Sigmoid colon (tissue), 7 donors: Measurements from ENCODE around the gene CCDC169. TPM values are rescaled to one million over a fixed set of nuclear protein-coding genes. Genes with fewer than 3 reads are reported as not detected.

Experiments
- DNase-seq: peaks from one replicate; pipeline ENCODE4 v3.0.0-alpha.2; 2019
- H3K27ac ChIP-seq, 4 donors: fragments of 200-600 bp; sonication (generic); one replicate each; pipeline ENCODE4 v1.5.1; 2016 to 2019; ENCODE audit warnings: mild to moderate bottlenecking in 1 of 4
- H3K27me3 ChIP-seq, 3 donors: fragments of 200-600 bp; sonication (generic); one replicate each; pipeline ENCODE4 v1.5.1; 2019; ENCODE audit warnings: mild to moderate bottlenecking in 1 of 3
- H3K36me3 ChIP-seq, 4 donors: fragments of 200-600 bp; sonication (generic); one replicate each; pipeline ENCODE4 v1.5.1; 2016 to 2019
- H3K4me1 ChIP-seq, 4 donors: fragments of 200-600 bp; sonication (generic); one replicate each; pipeline ENCODE4 v1.5.1; 2017 to 2019
- H3K4me3 ChIP-seq, 4 donors: fragments of 200-600 bp; sonication (generic); one replicate each; pipeline ENCODE4 v1.5.1; 2017 to 2019; ENCODE audit warnings: mild to moderate bottlenecking in 2 of 4, moderate library complexity in 1 of 4
- H3K9me3 ChIP-seq, 4 donors: fragments of 200-600 bp in 3 of 4; sonication (generic) in 3 of 4; one replicate each; pipeline versions ENCODE4 v1.5.1 to v1.6.1; 2013 to 2019
- CTCF ChIP-seq, 4 experiments: fragments of 450-650 bp in 3 of 4; fragments of 200-600 bp in 1 of 4; IDR thresholded peaks; one replicate each; pipeline ENCODE4 v1.5.1; 2016 to 2019; ENCODE audit warnings: antibody characterized with exemption in 4 of 4, mild to moderate bottlenecking in 3 of 4, moderate library complexity in 2 of 4
- EP300 ChIP-seq, 4 donors: sonication (generic); formaldehyde crosslinking; IDR thresholded peaks; one replicate each; pipeline ENCODE4 v1.6.1; 2017; ENCODE audit warnings: antibody characterized with exemption in 4 of 4
- POLR2A ChIP-seq, 2 donors: fragments of 450-650 bp; IDR thresholded peaks; one replicate each; pipeline ENCODE4 v1.6.1; 2016; ENCODE audit warnings: antibody characterized with exemption in 2 of 2, mild to moderate bottlenecking in 2 of 2, moderate library complexity in 2 of 2
- POLR2AphosphoS5 ChIP-seq, 4 donors: sonication (generic); formaldehyde crosslinking; IDR thresholded peaks; one replicate each; pipeline ENCODE4 v1.6.1; 2017; ENCODE audit warnings: antibody characterized with exemption in 4 of 4
- WGBS, 2 donors: extraction: QIAGEN DNeasy Blood & Tissue Kit; methylation state at CpG; one replicate each; pipeline ENCODE4 v1.1.7; 2013; 5-methylcytosine and 5-hydroxymethylcytosine counted together
- intact Hi-C: fragments of 100-400 bp; cut with DNase I; formaldehyde crosslinking; loops from one replicate; pipeline ENCODE4 v1.15.1; 2023
- polyA plus RNA-seq, 3 donors: library from polyadenylated mRNA; stranded (reverse); fragments of 200-250 nt; gene quantifications; one replicate each; pipeline ENCODE4 v1.2.3, GENCODE V29; 2013
- total RNA-seq, 4 donors: library from RNA; depleted of rRNA; stranded (reverse); fragments of >200 nt; gene quantifications; one replicate each; pipeline ENCODE4 v1.1.0, GENCODE V29; 2016
- donor health status: healthy with polysubstance abuse.
- donor health status: Bipolar disorder and iron deficiency.
- donor health status: healthy.

CCDC169 gene
- total and polyA plus RNA-seq, 7 donors = 0.42 to 12.5 (median 3.0) TPM; not detected in 2

DNA sequence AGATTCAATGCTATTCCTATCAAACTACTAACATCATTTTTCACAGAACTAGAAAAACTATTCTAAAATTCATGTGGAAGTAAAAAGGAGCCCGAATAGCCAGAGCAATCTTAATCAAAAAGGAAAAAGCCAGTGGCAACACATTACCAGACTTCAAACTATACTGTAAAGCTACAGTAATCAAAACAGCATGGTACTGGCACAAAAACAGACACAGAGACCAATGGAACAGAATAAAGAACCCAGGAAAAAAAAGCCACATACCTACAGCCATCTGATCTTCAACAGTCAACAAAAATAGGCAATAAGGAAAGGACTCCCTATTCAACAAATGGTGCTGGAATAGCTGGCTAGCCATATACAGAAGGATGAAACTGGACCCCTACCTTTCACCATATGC, 72.9 kb downstream of the CCDC169 start:
- H3K9me3 ChIP-seq = peaks cover 0 to 11% (median 5%) of the 10 kb centered on the region in 4 donors
- no peak for TF ChIP-seq POLR2A (IDR thresholded peaks at IDR 0.05)
- no peak for TF ChIP-seq POLR2AphosphoS5 (IDR thresholded peaks at IDR 0.05)
- no peak for TF ChIP-seq CTCF (IDR thresholded peaks at IDR 0.05)
- no peak for TF ChIP-seq EP300 (IDR thresholded peaks at IDR 0.05)
- no peak overlapping the region for H3K4me3 ChIP-seq
- WGBS, 2 donors = 73 to 74% methylated on average over 1 of the region's 1 CpG
- DNase-seq = no peak
- H3K27me3 ChIP-seq = no peaks in the 10 kb centered on the region
- H3K36me3 ChIP-seq = no peaks in the 10 kb centered on the region
- no peak overlapping the region for H3K27ac ChIP-seq
- intact Hi-C loops = no loop called here
- H3K4me1 ChIP-seq = no peaks in the 10 kb centered on the region

GRCh38 chr13:36219883-36220282, 77.7 kb downstream of the CCDC169 start:
- Histone ChIP-seq H3K27me3 (no peaks in the 10 kb centered on the region), H3K9me3 (peaks cover 0 to 5% (median 2%) of the 10 kb centered on the region in 4 donors), H3K4me1 (no peaks in the 10 kb centered on the region), H3K36me3 (no peaks in the 10 kb centered on the region), H3K27ac (no peak overlapping the region), H3K4me3 (no peak overlapping the region)
- DNase-seq = no peak
- TF ChIP-seq CTCF (IDR thresholded peaks at IDR 0.05) (no peak), POLR2A (IDR thresholded peaks at IDR 0.05) (no peak), EP300 (IDR thresholded peaks at IDR 0.05) (no peak), POLR2AphosphoS5 (IDR thresholded peaks at IDR 0.05) (no peak)
- intact Hi-C loops = no loop called here

DNA sequence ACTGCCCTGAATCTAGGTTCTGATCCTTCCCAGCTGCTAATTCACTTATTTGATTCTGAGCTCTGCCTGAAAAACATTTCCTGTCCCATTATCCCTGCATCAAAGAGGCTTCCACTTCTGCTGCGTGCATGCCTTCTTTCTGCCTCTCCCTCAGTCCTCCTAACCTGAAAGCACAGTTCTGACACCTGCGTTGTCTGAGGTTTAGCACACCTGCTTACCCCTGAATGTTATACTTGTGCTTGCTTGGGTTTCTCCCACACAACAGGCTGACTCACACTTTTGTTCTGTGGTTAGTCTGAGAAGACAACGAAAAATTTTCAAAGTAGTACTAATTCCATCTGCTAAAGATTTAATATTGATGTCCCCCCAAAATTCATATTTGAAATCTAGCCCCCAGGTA, 80.2 kb downstream of the CCDC169 start:
- WGBS, 2 donors = 68 to 78% methylated on average over 3 of the region's 3 CpGs
- TF ChIP-seq EP300 (IDR thresholded peaks at IDR 0.05) (no peak), POLR2A (IDR thresholded peaks at IDR 0.05) (no peak), POLR2AphosphoS5 (IDR thresholded peaks at IDR 0.05) (no peak), CTCF (IDR thresholded peaks at IDR 0.05) (no peak)
- H3K4me1 ChIP-seq = no peaks in the 10 kb centered on the region
- intact Hi-C loops = no loop called here
- no peak overlapping the region for H3K27ac ChIP-seq
- no peaks in the 10 kb centered on the region for H3K9me3 ChIP-seq
- no peak for DNase-seq
- H3K36me3 ChIP-seq = no peaks in the 10 kb centered on the region
- H3K27me3 ChIP-seq = no peaks in the 10 kb centered on the region
- no peak overlapping the region for H3K4me3 ChIP-seq

GRCh38 chr13:36214163-36214921, 83.3 kb downstream of the CCDC169 start, which contains the start of gene SOHLH2:
Gene SOHLH2 (minus strand): TSS chr13:36214556. CDS start chr13:36214526, 30 bp downstream.
- no peaks in the 10 kb centered on the region for H3K36me3 ChIP-seq
- H3K9me3 ChIP-seq = no peaks in the 10 kb centered on the region
- TF ChIP-seq POLR2A (IDR thresholded peaks at IDR 0.05) (no peak), CTCF (IDR thresholded peaks at IDR 0.05) (no peak), POLR2AphosphoS5 (IDR thresholded peaks at IDR 0.05) (no peak), EP300 (IDR thresholded peaks at IDR 0.05) (no peak)
- intact Hi-C loops = no loop called here
- H3K4me1 ChIP-seq = no peaks in the 10 kb centered on the region
- H3K4me3 ChIP-seq = no peak within 1 kb of the TSS
- H3K27ac ChIP-seq = no peak within 1 kb of the TSS
- H3K27me3 ChIP-seq = no peaks in the 10 kb centered on the region
- no peak for DNase-seq
- 93 to 95% methylated on average over 53 of the region's 53 CpGs for WGBS, 2 donors
